ENCODE measurements around the gene PAPPA2.

Gene PAPPA2

DNA sequence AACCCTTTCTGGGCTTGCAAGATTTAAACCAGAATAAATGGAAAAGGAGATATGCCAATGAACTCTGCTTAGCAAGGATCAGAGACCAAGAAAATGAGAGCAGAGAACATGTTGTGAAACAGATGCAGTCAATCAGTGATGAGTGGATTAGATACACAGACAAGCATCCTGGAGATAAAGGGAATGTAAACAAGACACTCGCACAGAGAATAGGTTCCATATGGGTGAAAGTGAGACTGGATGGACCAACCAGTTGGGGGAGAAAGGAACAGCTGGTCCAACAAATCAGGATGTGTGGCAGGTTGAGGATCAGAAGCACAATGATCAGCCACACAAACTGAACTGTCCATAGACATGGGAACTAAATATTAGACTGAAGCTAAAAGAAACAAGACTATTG is 363.3 kb downstream of the PAPPA2 start:
- DNase-seq: no peak

GRCh38 chr1:176829261-176829660 is 366.3 kb downstream of the PAPPA2 start:
- DNase-seq: no peak

DNA sequence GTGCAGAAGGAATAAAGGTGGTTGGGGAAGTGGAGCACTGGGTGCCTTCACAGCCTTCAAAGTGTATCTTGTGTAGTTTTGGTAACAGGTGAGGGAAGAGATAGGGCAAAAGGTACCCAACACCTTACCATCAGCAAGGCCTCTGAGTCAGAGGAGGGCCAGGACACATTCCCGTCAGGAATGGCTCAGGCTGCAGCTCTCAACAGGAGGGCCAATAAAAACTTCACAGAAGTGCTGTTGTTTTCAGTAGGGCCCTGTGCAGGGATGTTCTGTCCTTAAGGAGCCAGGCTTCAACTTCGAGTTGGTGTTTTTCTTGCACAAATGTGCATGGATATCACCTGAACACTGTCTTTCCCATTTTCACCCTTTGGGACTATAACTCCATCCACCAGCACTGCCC is 368.2 kb downstream of the PAPPA2 start:
- no peak for DNase-seq

GRCh38 chr1:176837708-176838107 is 374.7 kb downstream of the PAPPA2 start:
- no peak for DNase-seq

DNA sequence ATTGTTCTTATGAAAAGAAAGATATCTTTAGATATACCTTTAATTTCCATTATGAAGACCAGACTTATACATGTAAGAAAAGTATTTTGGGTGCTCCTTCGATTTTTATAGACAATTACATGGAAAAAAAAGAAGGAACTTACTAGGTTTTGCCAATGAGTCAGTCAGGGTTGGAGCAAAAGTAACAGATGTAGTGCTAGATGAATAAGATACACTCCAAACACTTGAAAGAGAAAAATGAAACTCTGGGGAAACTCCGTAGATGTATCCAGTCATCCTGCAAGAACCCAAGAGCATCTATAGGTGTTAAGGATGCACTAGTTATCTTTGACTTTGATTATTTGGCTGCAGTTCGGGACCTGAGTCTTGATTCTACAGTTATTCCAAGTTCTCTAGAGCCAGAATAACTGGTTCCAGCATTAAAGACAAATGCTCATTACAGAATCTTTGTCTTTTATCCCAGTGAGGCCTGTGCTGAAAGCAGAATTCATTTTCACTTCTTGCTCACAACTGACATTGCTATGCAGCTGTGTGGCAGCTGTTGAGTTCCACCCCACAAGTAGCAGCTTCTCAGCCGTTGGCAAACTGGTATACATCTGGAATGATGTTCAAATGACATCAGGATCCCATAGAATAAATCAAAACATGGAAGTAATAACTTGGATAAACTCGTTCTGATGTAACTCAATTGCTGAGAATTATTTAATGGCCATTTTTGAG is 375.5 kb downstream of the PAPPA2 start:
- DNase-seq: no peak

DNA sequence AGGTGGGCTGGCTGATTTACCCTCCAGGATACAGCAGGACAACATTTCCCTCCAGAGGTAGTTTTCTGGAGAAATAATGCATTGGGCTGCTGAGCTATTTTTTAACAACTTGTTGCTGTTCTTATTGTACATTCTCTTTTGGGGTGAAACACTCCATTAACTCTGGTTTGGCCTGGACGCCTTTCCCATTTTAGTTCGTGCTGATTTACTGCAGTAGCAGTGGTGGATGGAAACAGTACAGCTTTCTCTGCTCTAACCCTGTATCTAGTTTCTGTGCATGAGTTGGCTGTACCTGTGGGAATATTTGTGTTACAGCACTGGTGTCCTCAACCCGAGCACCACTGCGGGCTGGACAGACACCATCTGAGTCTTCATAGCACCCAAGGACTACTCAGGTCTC is 376.2 kb downstream of the PAPPA2 start:
- no peak for DNase-seq

- DNase-seq: no peak
Observed at GRCh38 chr1:176841238-176841637, 378.3 kb downstream of the PAPPA2 start.

DNA sequence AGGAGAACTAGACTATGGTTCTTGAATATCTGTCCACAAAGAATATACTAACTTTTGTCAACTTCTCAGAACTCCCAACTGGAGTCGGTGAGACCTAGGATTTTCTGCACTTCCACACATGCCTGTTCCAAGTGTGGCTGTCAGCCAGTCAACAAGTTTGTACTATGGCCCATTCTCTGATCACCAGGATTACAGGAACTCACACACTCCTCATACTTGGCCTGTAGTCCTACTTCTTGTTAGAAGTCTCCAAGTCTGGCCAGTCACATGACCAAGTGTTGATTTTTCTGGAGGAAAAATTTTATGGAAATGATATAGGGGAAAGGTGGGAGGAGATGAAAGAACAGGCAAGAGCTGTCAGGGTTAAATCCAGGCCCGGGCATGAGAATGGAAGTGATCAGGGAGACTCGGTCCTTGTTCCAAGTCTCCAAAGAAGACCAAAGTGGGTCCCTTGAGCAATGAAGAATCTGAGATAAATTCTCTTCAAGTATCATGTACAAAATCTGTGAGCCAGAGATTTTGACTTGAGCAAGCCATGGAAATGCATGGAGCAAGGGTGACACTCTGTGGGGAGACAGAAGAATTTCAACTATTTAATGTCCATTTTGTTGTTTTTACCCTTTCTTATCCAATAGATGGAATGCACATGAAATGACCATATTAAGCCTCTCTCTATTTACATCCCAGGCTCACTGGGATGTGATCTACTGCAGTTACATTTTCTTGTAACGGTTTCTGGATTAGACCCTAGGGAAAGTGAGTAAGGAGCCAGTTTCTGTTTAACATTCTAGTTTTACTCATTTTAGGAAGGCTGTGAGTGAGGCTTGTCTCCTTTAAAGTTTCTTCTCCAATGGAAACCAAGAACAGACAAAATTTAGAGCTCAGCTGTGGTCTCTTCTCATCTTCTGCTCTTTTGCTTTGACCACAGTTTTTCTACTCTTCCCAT is 380.6 kb downstream of the PAPPA2 start:
- no peak for DNase-seq

DNA sequence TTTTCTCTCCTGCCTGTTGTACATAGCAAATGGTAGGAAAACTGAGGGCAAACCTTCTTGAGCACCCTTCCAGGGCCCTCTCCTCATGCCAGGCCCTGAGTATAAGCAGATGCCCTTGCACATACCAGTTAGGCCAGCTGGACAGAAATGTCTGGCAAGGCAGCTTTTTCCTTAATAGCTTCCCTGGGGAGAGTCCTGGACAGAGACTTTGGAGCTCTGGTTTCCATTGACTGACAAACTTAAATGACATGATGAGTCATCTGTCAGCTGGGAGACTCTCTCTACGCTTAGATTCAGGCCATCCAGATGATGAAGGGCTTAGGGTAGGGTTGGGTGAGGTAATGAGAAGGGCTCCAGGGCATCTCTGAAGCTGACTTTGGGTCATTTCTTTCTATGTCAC is 384.1 kb downstream of the PAPPA2 start:
- no peak for DNase-seq

DNA sequence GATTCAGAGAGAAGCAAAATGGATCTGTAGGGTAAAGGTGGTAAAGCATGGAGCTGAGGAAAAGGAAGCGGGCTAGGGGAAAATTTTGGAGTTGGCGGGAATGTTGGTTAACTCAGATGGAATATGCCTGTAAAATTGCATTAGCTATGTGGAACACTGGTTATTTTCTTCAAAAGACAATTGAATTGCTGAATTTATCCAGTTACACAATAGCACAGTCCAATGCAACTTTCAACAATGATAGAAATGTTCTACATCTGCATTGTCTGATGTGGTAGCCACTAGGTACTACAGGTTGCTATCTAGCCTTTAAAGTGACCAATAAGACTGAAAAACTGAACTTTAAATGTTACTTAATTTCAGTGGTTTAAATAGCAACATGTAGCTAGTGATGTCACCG is 386.3 kb downstream of the PAPPA2 start:
- no peak for DNase-seq

DNA sequence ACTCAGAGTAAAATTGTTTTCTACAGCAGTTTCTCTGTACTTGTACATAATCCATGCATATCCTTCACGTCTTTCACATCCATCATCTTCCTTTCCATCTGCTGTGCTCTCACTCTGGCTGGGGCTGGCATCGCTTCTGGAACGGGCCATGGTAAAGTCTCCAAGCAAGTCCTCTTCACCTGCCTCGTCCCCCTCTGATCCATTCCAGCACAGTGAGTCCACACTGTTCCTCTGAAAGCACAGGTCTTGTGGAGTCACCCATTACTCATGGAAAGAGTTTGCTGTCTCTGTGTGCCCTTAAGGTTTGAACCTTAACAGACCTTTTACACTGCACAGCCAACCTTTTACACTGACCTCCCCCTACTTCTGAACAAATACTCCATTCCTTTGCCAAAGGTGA is 387.9 kb downstream of the PAPPA2 start:
- DNase-seq: no peak

DNA sequence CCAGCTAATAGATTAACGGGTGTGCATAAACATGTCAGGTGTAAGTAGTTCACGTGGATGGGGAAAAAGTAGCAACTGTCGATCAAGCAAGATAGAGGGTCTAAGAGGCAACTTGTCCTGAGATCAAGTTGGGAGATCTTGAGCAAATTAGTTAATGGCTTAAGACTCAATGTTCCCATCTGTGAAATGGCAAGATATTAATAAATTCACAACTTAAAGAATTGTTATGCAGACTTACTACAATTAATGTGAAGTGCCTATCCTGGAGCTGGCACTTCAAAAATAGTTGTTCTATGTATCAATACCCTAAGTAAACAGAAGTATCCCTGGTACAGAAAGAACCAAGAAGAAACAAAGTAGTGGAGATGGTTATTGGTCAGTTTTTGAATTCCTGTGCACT is 389.1 kb downstream of the PAPPA2 start:
- no peak for DNase-seq

DNA sequence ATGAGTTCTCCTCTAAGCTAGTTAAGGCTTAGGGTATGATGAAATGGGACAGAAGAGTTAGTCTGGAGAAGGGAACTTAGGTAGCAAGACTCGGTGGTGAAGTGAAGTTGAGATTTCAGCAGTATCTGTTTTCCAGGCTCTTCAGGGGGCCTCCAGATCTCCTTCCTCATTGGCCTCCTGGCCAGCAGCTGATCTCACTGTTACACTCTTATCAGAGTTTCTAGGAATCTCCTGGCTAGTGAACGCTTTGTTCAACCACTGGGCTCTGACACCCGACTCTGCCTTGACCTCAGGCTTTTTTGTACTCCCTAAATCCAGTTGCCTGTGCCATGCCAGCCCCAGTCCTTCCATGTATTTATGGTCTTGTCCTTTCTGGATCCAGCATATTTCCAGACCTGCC is 390.5 kb downstream of the PAPPA2 start:
- DNase-seq: no peak

GRCh38 chr1:176854121-176854520 is 391.1 kb downstream of the PAPPA2 start:
- DNase-seq: no peak

DNA sequence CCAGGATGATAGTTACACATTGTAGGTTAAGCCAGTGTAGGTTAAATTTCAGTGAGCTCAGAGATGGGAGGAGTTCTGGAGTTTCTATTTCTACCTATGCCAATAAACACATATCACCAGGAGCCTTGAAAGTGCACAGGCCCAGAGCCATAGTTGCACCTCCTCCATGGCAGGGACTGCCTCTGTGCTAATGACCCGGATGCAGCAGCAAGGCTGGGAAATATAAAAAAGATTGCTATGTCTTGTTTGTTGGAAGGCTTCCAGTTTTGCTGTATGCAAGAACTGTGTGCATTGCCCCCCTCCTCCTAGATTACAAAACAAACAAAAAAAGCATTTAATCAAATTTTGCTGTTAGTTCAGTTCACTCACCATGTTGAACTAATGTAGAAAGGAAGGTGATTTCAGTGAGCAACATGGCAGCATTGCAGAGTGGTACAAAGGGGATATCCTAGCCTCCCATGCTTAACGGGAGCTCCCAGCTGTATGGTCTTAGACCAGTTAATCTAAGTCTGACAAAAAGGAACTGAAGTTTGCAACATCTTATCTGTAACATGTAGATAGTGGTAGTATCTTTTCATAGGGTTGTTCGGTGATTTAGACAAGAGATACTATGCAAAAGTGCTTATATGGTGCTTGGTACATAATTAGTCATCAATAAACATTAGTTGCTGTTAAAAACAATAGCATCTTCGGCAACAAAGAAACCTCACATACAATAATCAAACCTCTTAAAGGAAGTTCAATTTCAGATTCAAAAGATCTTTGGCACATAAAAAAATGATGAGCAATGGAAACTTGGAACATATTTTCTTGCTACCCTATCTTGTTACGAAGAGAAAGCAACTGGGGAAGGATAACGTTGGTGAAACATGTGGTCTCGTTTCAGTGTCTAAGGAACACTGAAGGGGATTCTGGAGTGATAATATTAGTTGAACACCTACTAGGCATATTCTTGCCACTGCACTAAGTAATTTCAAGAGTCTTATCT is 392.1 kb downstream of the PAPPA2 start:
- no peak for DNase-seq

DNA sequence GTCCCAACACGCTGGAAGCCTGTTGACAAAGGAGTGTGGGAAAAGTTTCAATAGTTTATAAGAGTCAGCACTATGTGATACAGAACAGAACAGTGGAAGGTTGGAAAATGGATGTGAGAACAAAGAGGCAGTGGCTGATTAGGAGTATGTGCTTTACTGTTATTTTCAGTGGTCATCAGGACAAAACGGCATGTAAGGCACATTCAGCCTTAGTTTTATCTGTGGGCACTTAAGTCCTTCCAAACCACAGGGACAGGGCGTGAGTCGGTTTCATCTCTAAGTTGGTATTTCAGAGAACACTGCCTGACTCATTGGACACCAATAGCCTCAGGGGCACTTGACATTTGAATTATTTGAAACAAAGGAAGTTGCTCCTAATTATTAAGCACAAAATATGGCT is 394.7 kb downstream of the PAPPA2 start:
- no peak for DNase-seq

- DNase-seq: no peak
Observed at GRCh38 chr1:176858433-176858916, 395.5 kb downstream of the PAPPA2 start.

DNA sequence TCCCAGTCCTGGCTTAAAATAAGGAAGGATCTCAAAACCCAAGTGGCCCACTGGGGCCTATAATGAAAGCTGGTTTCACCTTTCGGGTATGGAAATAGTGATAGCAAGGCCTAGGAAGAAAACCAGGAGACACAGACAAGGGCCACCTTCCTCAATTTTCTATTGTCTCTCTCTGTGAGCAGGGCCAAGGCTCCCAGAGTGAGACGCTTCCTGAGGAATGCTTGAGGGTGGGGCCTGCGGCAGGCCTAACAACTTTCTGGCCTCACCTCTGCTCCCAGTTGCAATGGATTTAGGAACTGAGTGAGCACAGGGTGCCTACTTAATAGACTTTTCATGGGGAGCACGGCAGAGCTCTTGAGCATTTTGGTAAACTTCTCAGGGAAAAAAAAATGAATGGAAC is 400.6 kb downstream of the PAPPA2 start:
- DNase-seq: no peak

GRCh38 chr1:176864211-176864610 is 401.2 kb downstream of the PAPPA2 start:
- no peak for DNase-seq

DNA sequence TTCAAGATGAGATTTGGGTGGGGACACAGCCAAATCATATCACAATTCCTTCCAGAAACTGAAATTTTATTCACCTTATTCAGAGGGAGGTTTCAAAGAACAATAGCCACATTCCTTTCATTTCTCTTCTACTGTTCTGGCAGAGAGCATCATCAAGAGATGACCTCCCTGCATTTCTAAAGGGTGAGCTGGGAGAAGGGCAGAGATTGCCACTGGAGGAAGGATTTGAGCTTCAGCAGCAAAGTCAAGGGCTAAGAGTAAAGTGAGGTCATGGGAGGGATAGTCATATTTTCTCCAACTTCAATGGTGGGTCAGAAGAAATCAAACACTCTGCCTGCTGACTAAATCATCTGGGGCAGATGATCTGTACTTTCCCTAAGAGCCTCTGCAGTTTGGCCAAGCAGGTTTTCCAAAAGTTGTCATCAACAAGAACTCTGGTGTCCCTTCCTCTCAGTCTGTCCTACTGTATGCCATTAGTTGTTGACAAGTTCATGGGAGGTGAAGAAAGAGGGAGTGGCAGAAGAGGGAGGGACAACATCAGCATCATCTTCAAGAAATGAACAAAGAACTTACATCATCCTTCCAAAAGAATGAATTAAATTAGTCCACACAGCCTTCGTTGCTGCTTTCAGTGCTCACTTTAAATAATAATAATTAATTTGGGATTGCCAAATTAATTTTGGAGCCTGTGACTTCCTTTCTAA is 403.2 kb downstream of the PAPPA2 start:
- DNase-seq: no peak

GRCh38 chr1:176869577-176869976 is 406.6 kb downstream of the PAPPA2 start:
- DNase-seq: no peak

- no peak for DNase-seq
Observed at GRCh38 chr1:176876966-176877515, 414.1 kb downstream of the PAPPA2 start.
